Breast epithelium (tissue), 4 donors: ENCODE measurements around the gene C1QB. TPM values are rescaled to one million over a fixed set of nuclear protein-coding genes. Genes with fewer than 3 reads are reported as not detected.

Experiments used
- DNase-seq, 2 donors: peaks; one replicate each; pipeline ENCODE4 v3.0.0-alpha.2; 2019; ENCODE audit warnings: low spot score in 2 of 2
- H3K27ac ChIP-seq, 2 donors: fragments of 200-600 bp; sonication (generic) in 1 of 2; one replicate each; pipeline ENCODE4 v1.5.1; 2016 to 2019; ENCODE audit warnings: mild to moderate bottlenecking in 1 of 2
- H3K27me3 ChIP-seq, 2 donors: fragments of 200-600 bp; sonication (generic) in 1 of 2; one replicate each; pipeline versions ENCODE4 v1.5.1 to v1.6.0; 2017 to 2019; ENCODE audit warnings: control low read depth in 1 of 2, mild to moderate bottlenecking in 1 of 2
- H3K36me3 ChIP-seq: fragments of 200-600 bp; one replicate; pipeline ENCODE4 v1.5.1; 2019
- H3K4me1 ChIP-seq, 2 donors: fragments of 200-600 bp; sonication (generic); one replicate each; pipeline ENCODE4 v1.5.1; 2016 to 2019; ENCODE audit warnings: control low read depth in 1 of 2
- H3K4me3 ChIP-seq, 3 donors: fragments of 200-600 bp; sonication (generic); 1 replicate in 2 of 3; 2 replicates in 1 of 3; pipeline ENCODE4 v1.5.1; 2016 to 2019; ENCODE audit warnings: mild to moderate bottlenecking in 3 of 3, moderate library complexity in 2 of 3
- H3K9me3 ChIP-seq, 2 donors: fragments of 200-600 bp; sonication (generic) in 1 of 2; one replicate each; pipeline ENCODE4 v1.5.1; 2016 to 2019; ENCODE audit warnings: control low read depth in 1 of 2
- CTCF ChIP-seq, 3 donors: fragments of 450-650 bp; IDR thresholded peaks; one replicate each; pipeline ENCODE4 v1.5.1; 2016 to 2017; ENCODE audit warnings: antibody characterized with exemption in 3 of 3, mild to moderate bottlenecking in 3 of 3, moderate library complexity in 3 of 3
- POLR2A ChIP-seq: fragments of 450-650 bp; IDR thresholded peaks from one replicate; pipeline ENCODE4 v1.6.1; 2016; ENCODE audit warnings: antibody characterized with exemption, mild to moderate bottlenecking, moderate library complexity
- POLR2AphosphoS5 ChIP-seq, 3 donors: sonication (generic); formaldehyde crosslinking; IDR thresholded peaks; one replicate each; pipeline ENCODE4 v1.6.1; 2017; ENCODE audit warnings: antibody characterized with exemption in 3 of 3
- intact Hi-C: fragments of 100-400 bp; cut with DNase I; formaldehyde crosslinking; loops from one replicate; pipeline ENCODE4 v1.15.1; 2023; ENCODE audit warnings: low total_unique reads
- total RNA-seq, 3 donors: library from RNA; depleted of rRNA; stranded (reverse); fragments of >200 nt; gene quantifications; one replicate each; pipeline ENCODE4 v1.1.0, GENCODE V29; 2016

C1QB gene
- total RNA-seq, 3 donors from 2014 or later: 172 to 706 (median 330) TPM

- Histone ChIP-seq H3K27ac (no peak overlapping the region), H3K36me3 (no peaks in the 10 kb centered on the region), H3K4me1 (no peaks in the 10 kb centered on the region), H3K27me3 (no peaks in the 10 kb centered on the region), H3K9me3 (no peaks in the 10 kb centered on the region), H3K4me3 (peak overlapping the region in 2 of 3 donors; percentile 23 to 47)
- intact Hi-C loops: no loop called here
- no peak for DNase-seq
- TF ChIP-seq POLR2A: no peak
- TF ChIP-seq POLR2AphosphoS5 (IDR thresholded peaks at IDR 0.05): no peak
- TF ChIP-seq CTCF (IDR thresholded peaks at IDR 0.05): no peak
These were observed 14.4 kb upstream of the C1QB start for GRCh38 chr1:22638476-22639234.

GRCh38 chr1:22639286-22639685, 13.8 kb upstream of the C1QB start:
- Histone ChIP-seq H3K9me3 (no peaks in the 10 kb centered on the region), H3K36me3 (no peaks in the 10 kb centered on the region), H3K4me3 (peak overlapping the region in 1 of 3 donors; percentile 47), H3K4me1 (no peaks in the 10 kb centered on the region), H3K27ac (no peak overlapping the region), H3K27me3 (no peaks in the 10 kb centered on the region)
- TF ChIP-seq POLR2A (no peak), CTCF (IDR thresholded peaks at IDR 0.05) (no peak), POLR2AphosphoS5 (IDR thresholded peaks at IDR 0.05) (no peak)
- DNase-seq: no peak
- intact Hi-C loops: no loop called here

- H3K9me3 ChIP-seq: no peaks in the 10 kb centered on the region
- no peaks in the 10 kb centered on the region for H3K36me3 ChIP-seq
- H3K4me1 ChIP-seq: no peaks in the 10 kb centered on the region
- intact Hi-C loops: loop anchor here (5.0 kb wide), 1 partner anchor 219 kb away; no protein-coding TSS in a partner anchor
- no peak overlapping the region for H3K4me3 ChIP-seq
- DNase-seq: no peak
- H3K27me3 ChIP-seq: no peaks in the 10 kb centered on the region
- H3K27ac ChIP-seq: no peak overlapping the region
- TF ChIP-seq CTCF (IDR thresholded peaks at IDR 0.05) (no peak), POLR2A (no peak), POLR2AphosphoS5 (IDR thresholded peaks at IDR 0.05) (no peak)
These were observed 11.8 kb upstream of the C1QB start for GRCh38 chr1:22641247-22641646.

- intact Hi-C loops: loop anchor here (5.0 kb wide), 1 partner anchor 220 kb away; no protein-coding TSS in a partner anchor
- H3K36me3 ChIP-seq: no peaks in the 10 kb centered on the region
- peak; percentile 53 to 80 for DNase-seq
- no peak overlapping the region for H3K4me3 ChIP-seq
- no peaks in the 10 kb centered on the region for H3K9me3 ChIP-seq
- no peak overlapping the region for H3K27ac ChIP-seq
- no peaks in the 10 kb centered on the region for H3K4me1 ChIP-seq
- H3K27me3 ChIP-seq: no peaks in the 10 kb centered on the region
- TF ChIP-seq CTCF (IDR thresholded peaks at IDR 0.05) (peak; percentile 54 to 89 (median 86)), POLR2A (no peak)
These were observed 11.0 kb upstream of the C1QB start for GRCh38 chr1:22641906-22642636.

- Histone ChIP-seq H3K27me3 (no peaks in the 10 kb centered on the region), H3K27ac (no peak within 1 kb of the TSS), H3K4me3 (peak within 1 kb of the TSS; percentile 27 to 42 (median 41)), H3K9me3 (no peaks in the 10 kb centered on the region), H3K36me3 (no peaks in the 10 kb centered on the region), H3K4me1 (no peaks in the 10 kb centered on the region)
- intact Hi-C loops: loop anchor here (5.0 kb wide), 1 partner anchor 221 kb away; no protein-coding TSS in a partner anchor
- DNase-seq: no peak
- TF ChIP-seq POLR2A: no peak
- TF ChIP-seq POLR2AphosphoS5 (IDR thresholded peaks at IDR 0.05): no peak
- no peak for TF ChIP-seq CTCF (IDR thresholded peaks at IDR 0.05)
These were observed 9.7 kb upstream of the C1QB start, which contains the start of gene C1QC for GRCh38 chr1:22643381-22643780. TSS of gene C1QC (plus strand) at chr1:22643633. CDS start at chr1:22644024, 391 bp downstream.
